ENCODE results near the gene SMG1. TPM values are rescaled to one million over a fixed set of nuclear protein-coding genes. Genes with fewer than 3 reads are reported as not detected.

The SMG1 gene
- total and polyA plus RNA-seq, 2 of the 13 experiments (the other 11 are each of a cell fraction or from before 2014, with no cell fraction given): 48.7 to 53.7 TPM

GRCh38 chr16:18936727-18937340 is 10.6 kb upstream of the SMG1 start (continued):
- TF ChIP-seq ZNF230 (CRISPR knock-in tag; IDR thresholded peaks at IDR 0.05) (no peak), ZNF446 (CRISPR knock-in tag; IDR thresholded peaks at IDR 0.05) (no peak), ZGPAT (CRISPR knock-in tag; IDR thresholded peaks at IDR 0.05) (peak; percentile 85), MXD4 (CRISPR knock-in tag; IDR thresholded peaks at IDR 0.05) (no peak; the same call in 1 of the 2 replicates), ARHGAP35 (CRISPR knock-in tag; IDR thresholded peaks at IDR 0.05; ENCODE audit: borderline replicate concordance) (no peak), HMG20B (CRISPR knock-in tag; conservative IDR thresholded peaks at IDR 0.05) (0 out of 2 replicates have a peak, but pooled peaks have one; percentile 46), ZNF501 (CRISPR knock-in tag; IDR thresholded peaks at IDR 0.05) (peak; percentile 35; the same call in 1 of the 2 replicates), ZNF274 (CRISPR knock-in tag; IDR thresholded peaks at IDR 0.05) (peak; percentile 64; the same call in 1 of the 2 replicates), ESRRA (CRISPR knock-in tag; IDR thresholded peaks at IDR 0.05; ENCODE audit: low read depth) (peak; percentile 67; the same call in 1 of the 2 replicates), CEBPG (CRISPR knock-in tag; IDR thresholded peaks at IDR 0.05) (peak; percentile 81), ZNF414 (CRISPR knock-in tag; IDR thresholded peaks at IDR 0.05) (no peak), ASH2L (IDR thresholded peaks at IDR 0.05; ENCODE audit: insufficient read length, low read depth, low read length) (peak; percentile 61), PBX2 (CRISPR knock-in tag; IDR thresholded peaks at IDR 0.05) (no peak), TBX2 (CRISPR knock-in tag; IDR thresholded peaks at IDR 0.05; ENCODE audit: borderline replicate concordance) (peak; percentile 23; the same call in 1 of the 2 replicates), SMARCE1 (IDR thresholded peaks at IDR 0.05; ENCODE audit: borderline replicate concordance) (no peak), ZNF614 (CRISPR knock-in tag; IDR thresholded peaks at IDR 0.05; ENCODE audit: borderline replicate concordance) (peak; percentile 91), BCL6 (CRISPR knock-in tag; IDR thresholded peaks at IDR 0.05) (peak; percentile 98), ZNF138 (CRISPR knock-in tag; IDR thresholded peaks at IDR 0.05; ENCODE audit: low read depth) (no peak)
- TF ChIP-seq, protein P1, sequence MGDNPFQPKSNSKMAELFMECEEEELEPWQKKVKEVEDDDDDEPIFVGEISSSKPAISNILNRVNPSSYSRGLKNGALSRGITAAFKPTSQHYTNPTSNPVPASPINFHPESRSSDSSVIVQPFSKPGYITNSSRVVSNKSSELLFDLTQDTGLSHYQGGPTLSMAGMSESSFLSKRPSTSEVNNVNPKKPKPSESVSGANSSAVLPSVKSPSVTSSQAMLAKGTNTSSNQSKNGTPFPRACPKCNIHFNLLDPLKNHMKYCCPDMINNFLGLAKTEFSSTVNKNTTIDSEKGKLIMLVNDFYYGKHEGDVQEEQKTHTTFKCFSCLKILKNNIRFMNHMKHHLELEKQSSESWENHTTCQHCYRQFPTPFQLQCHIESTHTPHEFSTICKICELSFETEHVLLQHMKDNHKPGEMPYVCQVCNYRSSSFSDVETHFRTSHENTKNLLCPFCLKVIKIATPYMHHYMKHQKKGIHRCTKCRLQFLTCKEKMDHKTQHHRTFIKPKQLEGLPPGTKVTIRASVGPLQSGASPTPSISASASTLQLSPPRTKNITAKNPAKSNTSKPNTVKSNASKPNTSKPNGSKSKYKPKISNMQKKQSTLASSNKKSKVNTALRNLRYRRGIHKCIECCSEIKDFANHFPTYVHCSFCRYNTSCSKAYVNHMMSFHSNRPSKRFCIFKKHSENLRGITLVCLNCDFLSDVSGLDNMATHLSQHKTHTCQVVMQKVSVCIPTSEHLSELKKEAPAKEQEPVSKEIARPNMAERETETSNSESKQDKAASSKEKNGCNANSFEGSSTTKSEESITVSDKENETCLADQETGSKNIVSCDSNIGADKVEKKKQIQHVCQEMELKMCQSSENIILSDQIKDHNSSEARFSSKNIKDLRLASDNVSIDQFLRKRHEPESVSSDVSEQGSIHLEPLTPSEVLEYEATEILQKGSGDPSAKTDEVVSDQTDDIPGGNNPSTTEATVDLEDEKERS (CRISPR knock-in tag; IDR thresholded peaks at IDR 0.05): peak; percentile 79
- TF ChIP-seq, protein P2, sequence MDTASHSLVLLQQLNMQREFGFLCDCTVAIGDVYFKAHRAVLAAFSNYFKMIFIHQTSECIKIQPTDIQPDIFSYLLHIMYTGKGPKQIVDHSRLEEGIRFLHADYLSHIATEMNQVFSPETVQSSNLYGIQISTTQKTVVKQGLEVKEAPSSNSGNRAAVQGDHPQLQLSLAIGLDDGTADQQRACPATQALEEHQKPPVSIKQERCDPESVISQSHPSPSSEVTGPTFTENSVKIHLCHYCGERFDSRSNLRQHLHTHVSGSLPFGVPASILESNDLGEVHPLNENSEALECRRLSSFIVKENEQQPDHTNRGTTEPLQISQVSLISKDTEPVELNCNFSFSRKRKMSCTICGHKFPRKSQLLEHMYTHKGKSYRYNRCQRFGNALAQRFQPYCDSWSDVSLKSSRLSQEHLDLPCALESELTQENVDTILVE (CRISPR knock-in tag; IDR thresholded peaks at IDR 0.05): peak; percentile 81
- TF ChIP-seq, protein P3, sequence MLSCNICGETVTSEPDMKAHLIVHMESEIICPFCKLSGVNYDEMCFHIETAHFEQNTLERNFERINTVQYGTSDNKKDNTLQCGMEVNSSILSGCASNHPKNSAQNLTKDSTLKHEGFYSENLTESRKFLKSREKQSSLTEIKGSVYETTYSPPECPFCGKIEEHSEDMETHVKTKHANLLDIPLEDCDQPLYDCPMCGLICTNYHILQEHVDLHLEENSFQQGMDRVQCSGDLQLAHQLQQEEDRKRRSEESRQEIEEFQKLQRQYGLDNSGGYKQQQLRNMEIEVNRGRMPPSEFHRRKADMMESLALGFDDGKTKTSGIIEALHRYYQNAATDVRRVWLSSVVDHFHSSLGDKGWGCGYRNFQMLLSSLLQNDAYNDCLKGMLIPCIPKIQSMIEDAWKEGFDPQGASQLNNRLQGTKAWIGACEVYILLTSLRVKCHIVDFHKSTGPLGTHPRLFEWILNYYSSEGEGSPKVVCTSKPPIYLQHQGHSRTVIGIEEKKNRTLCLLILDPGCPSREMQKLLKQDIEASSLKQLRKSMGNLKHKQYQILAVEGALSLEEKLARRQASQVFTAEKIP (CRISPR knock-in tag; IDR thresholded peaks at IDR 0.05; ENCODE audit: borderline replicate concordance): no peak
